ENCODE data around the gene TEX35. TPM values are rescaled to one million over a fixed set of nuclear protein-coding genes. Genes with fewer than 3 reads are reported as not detected.

Gene TEX35
- total RNA-seq, 4 donors from 2014 or later, result 1.4 TPM; not detected in 3

GRCh38 chr1:178494569-178494971 is 18.3 kb upstream of the TEX35 start:
- H3K4me3 ChIP-seq (ENCODE audit: low read depth, poor library complexity, severe bottlenecking), result no peak overlapping the region
- peak in 1 of 2 donors; percentile 83 for DNase-seq (ENCODE audit: low spot score in 2 of 2)
- TF ChIP-seq CTCF (IDR thresholded peaks at IDR 0.05) (no peak), POLR2A (IDR thresholded peaks at IDR 0.05) (no peak)
- 91 to 96% methylated on average over 13 of the region's 13 CpGs for WGBS, 2 donors
- intact Hi-C loops (cut with DNase I; ENCODE audit: low total_unique reads), result no loop called here

GRCh38 chr1:178495158-178495557 is 17.8 kb upstream of the TEX35 start:
- no peak overlapping the region for H3K4me3 ChIP-seq (ENCODE audit: low read depth, poor library complexity, severe bottlenecking)
- no peak for DNase-seq (ENCODE audit: low spot score in 2 of 2)
- TF ChIP-seq CTCF (IDR thresholded peaks at IDR 0.05) (no peak), POLR2A (IDR thresholded peaks at IDR 0.05) (no peak)
- intact Hi-C loops (cut with DNase I; ENCODE audit: low total_unique reads), result no loop called here
- WGBS, 2 donors, result 95 to 97% methylated on average over 1 of the region's 1 CpG

GRCh38 chr1:178495741-178496409 is 17.0 kb upstream of the TEX35 start:
- DNase-seq (ENCODE audit: low spot score in 2 of 2), result peak in 1 of 2 donors; percentile 76
- H3K4me3 ChIP-seq (ENCODE audit: low read depth, poor library complexity, severe bottlenecking), result no peak overlapping the region
- intact Hi-C loops (cut with DNase I; ENCODE audit: low total_unique reads), result no loop called here
- WGBS, 2 donors, result 84 to 86% methylated on average over 16 of the region's 16 CpGs
- TF ChIP-seq CTCF (IDR thresholded peaks at IDR 0.05) (no peak), POLR2A (IDR thresholded peaks at IDR 0.05) (no peak)

- WGBS, 2 donors, result 93 to 95% methylated on average over 26 of the region's 26 CpGs
- peak in 1 of 2 donors; percentile 75 for DNase-seq (ENCODE audit: low spot score in 2 of 2)
- no peak for TF ChIP-seq POLR2A (IDR thresholded peaks at IDR 0.05)
- no peak for TF ChIP-seq CTCF (IDR thresholded peaks at IDR 0.05)
- intact Hi-C loops (cut with DNase I; ENCODE audit: low total_unique reads), result no loop called here
- H3K4me3 ChIP-seq (ENCODE audit: low read depth, poor library complexity, severe bottlenecking), result no peak within 1 kb of the TSS
Observed at GRCh38 chr1:178496410-178497135, 16.3 kb upstream of the TEX35 start, which contains the start of gene CLEC20A. Gene CLEC20A, minus strand, starts transcription at chr1:178496964. Its CDS starts 25 bp downstream, at chr1:178496939.

- intact Hi-C loops (cut with DNase I; ENCODE audit: low total_unique reads), result no loop called here
- DNase-seq (ENCODE audit: low spot score in 2 of 2), result no peak
- 91 to 92% methylated on average over 7 of the region's 7 CpGs for WGBS, 2 donors
- no peak for TF ChIP-seq POLR2A (IDR thresholded peaks at IDR 0.05)
- no peak for TF ChIP-seq CTCF (IDR thresholded peaks at IDR 0.05)
- H3K4me3 ChIP-seq (ENCODE audit: low read depth, poor library complexity, severe bottlenecking), result no peak overlapping the region
Observed at GRCh38 chr1:178497903-178498478, 14.9 kb upstream of the TEX35 start.
